GM12878 (cell line): Measurements from ENCODE around the gene TUBB1. TPM values are rescaled to one million over a fixed set of nuclear protein-coding genes. Genes with fewer than 3 reads are reported as not detected.

ENCODE experiments used
- ATAC-seq: fragments of 200-7000 bp; cut with Tn5 transposase; 3 replicates; pipeline ENCODE4 v1.9.1; 2020; ENCODE audit warnings: mild to moderate bottlenecking, moderate library complexity
- BruUV-seq: library from RNA; stranded (reverse); fragments of 400-500 nt; replicated peaks from 2 replicates; lab custom pipeline; 2021; lab: Mats Ljungman, UMichigan
- CTCF ChIA-PET: fragments of 300-600 bp; sonication (Branson Sonifier 250); formaldehyde crosslinking; extraction: SDS; loops from one replicate; lab custom pipeline; 2021; ENCODE audit warnings: inconsistent platforms; lab: Yijun Ruan, JAX
- POLR2A ChIA-PET: fragments of 350-600 bp; formaldehyde crosslinking; extraction: SDS; loops from one replicate; lab custom pipeline; 2021; ENCODE audit warnings: inconsistent platforms; lab: Charles Lee
- RAD21 ChIA-PET: fragments of 300-600 bp; sonication (Branson Sonifier 250); formaldehyde crosslinking; loops from one replicate; lab custom pipeline; 2023; ENCODE audit warnings: antibody characterized with exemption; ENCODE audit not compliant: unreplicated experiment; lab: Charles Lee
- SMC1A ChIA-PET: fragments of 300-600 bp; sonication (Branson Sonifier 250); formaldehyde crosslinking; loops from one replicate; lab custom pipeline; 2023; ENCODE audit not compliant: unreplicated experiment, uncharacterized antibody; lab: Charles Lee
- DNase-seq: peaks from one replicate; pipeline ENCODE4 v3.0.0-alpha.2; 2011; ENCODE audit warnings: low read depth, low spot score
- FAIRE-seq: peaks from 3 replicates; lab custom pipeline; 2011; peaks lifted over from hg19 to GRCh38; lab: Jason Lieb, UNC
- H2AFZ ChIP-seq: 2 replicates; pipeline ENCODE4 v1.6.0; 2011; ENCODE audit warnings: low read depth, low read length, control low read depth; ENCODE audit not compliant: control insufficient read depth
- H3K27ac ChIP-seq: 2 replicates; pipeline ENCODE4 v1.5.1; 2011; ENCODE audit warnings: control low read depth; ENCODE audit not compliant: control insufficient read depth, insufficient read depth
- H3K27me3 ChIP-seq, 2 experiments: replicated peaks in 1 of 2; 2 replicates each; pipeline versions ENCODE4 v1.6.0 to v1.6.1; 2011; ENCODE audit warnings: low read length in 1 of 2; ENCODE audit not compliant: control insufficient read depth in 2 of 2, insufficient read depth in 2 of 2
- H3K36me3 ChIP-seq, 2 experiments: 2 replicates each; pipeline ENCODE4 v1.5.1; 2011; ENCODE audit warnings: low read length in 1 of 2; ENCODE audit not compliant: control insufficient read depth in 2 of 2, insufficient read depth in 2 of 2
- H3K4me1 ChIP-seq: 2 replicates; pipeline ENCODE4 v1.6.1; 2011; ENCODE audit warnings: mild to moderate bottlenecking, low read length, moderate library complexity, mixed read lengths; ENCODE audit not compliant: control insufficient read depth, insufficient read depth
- H3K4me2 ChIP-seq: 2 replicates; pipeline ENCODE4 v1.6.0; 2011; ENCODE audit warnings: control low read depth; ENCODE audit not compliant: control insufficient read depth, insufficient read depth
- H3K4me3 ChIP-seq: fragments of 200-600 bp; sonication (generic); 2 replicates; pipeline ENCODE4 v1.5.1; 2016
- H3K79me2 ChIP-seq: 2 replicates; pipeline ENCODE4 v1.6.0; 2011; ENCODE audit warnings: low read length; ENCODE audit not compliant: control insufficient read depth, insufficient read depth
- H3K9ac ChIP-seq: 2 replicates; pipeline ENCODE4 v1.8.0; 2011; ENCODE audit warnings: low read length, control low read depth, mixed read lengths; ENCODE audit not compliant: control insufficient read depth, insufficient read depth
- H3K9me3 ChIP-seq: replicated peaks from 3 replicates; pipeline ENCODE4 v1.5.1; 2011; ENCODE audit warnings: mild to moderate bottlenecking, low read length; ENCODE audit not compliant: control insufficient read depth, insufficient read depth
- H4K20me1 ChIP-seq: 2 replicates; pipeline ENCODE4 v1.6.0; 2011; ENCODE audit not compliant: control insufficient read depth, insufficient read depth
- ETV6 ChIP-seq, 2 experiments: fragments of 450-650 bp in 1 of 2; IDR thresholded peaks in 1 of 2; conservative IDR thresholded peaks in 1 of 2; 2 replicates each; pipeline ENCODE4 v1.6.1; 2014; ENCODE audit warnings: antibody characterized with exemption in 1 of 2, borderline replicate concordance in 1 of 2, low read depth in 1 of 2, mild to moderate bottlenecking in 1 of 2, moderate library complexity in 1 of 2
- KAT2A ChIP-seq: conservative IDR thresholded peaks from 2 replicates; pipeline ENCODE4 v1.6.1; 2011; ENCODE audit warnings: low read depth, low read length; ENCODE audit not compliant: control insufficient read depth
- NR2C2 ChIP-seq: IDR thresholded peaks from 2 replicates; pipeline ENCODE4 v1.6.1; 2011; ENCODE audit warnings: borderline replicate concordance, low read depth; ENCODE audit not compliant: control insufficient read depth, insufficient read length
- PAX5 ChIP-seq: IDR thresholded peaks from 2 replicates; pipeline ENCODE4 v1.6.1; 2011; ENCODE audit warnings: low read depth, low read length, borderline replicate concordance
- POLR2A ChIP-seq: IDR thresholded peaks from 2 replicates; pipeline ENCODE4 v1.6.1; 2011; ENCODE audit warnings: low read depth, mild to moderate bottlenecking, low read length
- POU2F2 ChIP-seq: IDR thresholded peaks from 3 replicates; pipeline ENCODE4 v1.6.1; 2011; ENCODE audit warnings: low read depth, mild to moderate bottlenecking, low read length, borderline replicate concordance
- WGBS: methylation state at CpG from one replicate; pipeline ENCODE4 v1.1.6; 2016; ENCODE audit warnings: low lambda C conversion rate; ENCODE audit not compliant: insufficient replicate concordance, insufficient coverage; ENCODE audit errors: missing lambda C conversion rate; 5-methylcytosine and 5-hydroxymethylcytosine counted together
- in situ Hi-C: fragments of 300-500 bp; cut with MboI; formaldehyde crosslinking; loops from 9 replicates; pipeline ENCODE4 v1.14.3; 2018; ENCODE audit warnings: mixed read lengths
- intact Hi-C: fragments of 100-400 bp; cut with micrococcal nuclease; formaldehyde crosslinking; loops from one replicate; pipeline ENCODE4 v1.14.2; 2022; ENCODE audit not compliant: unreplicated experiment
- polyA plus RNA-seq, 11 experiments: library from polyadenylated mRNA; depleted of rRNA in 4 of 11; unstranded in 6 of 11; stranded (reverse) in 5 of 11; fragments of >200 nt; fragmentation: Nextera tagmentation in 4 of 11; fragmentation: Illumina TruSeq in 1 of 11; extraction: Ambion mirVana in 4 of 11; extraction: Trizol in 1 of 11; gene quantifications; 1 replicate in 1 of 11; 2 replicates in 10 of 11; pipeline versions ENCODE4 v1.2.1 to v1.2.3, GENCODE V29; 2011 to 2016; ENCODE audit warnings: inconsistent platforms in 2 of 11, missing spikeins in 2 of 11, low read depth in 1 of 11
- total RNA-seq, 4 experiments: library from RNA; depleted of rRNA in 3 of 4; stranded (reverse); fragments of >200 nt in 3 of 4; fragmentation: Illumina TruSeq in 1 of 4; extraction: Trizol in 1 of 4; gene quantifications; 2 replicates each; pipeline versions ENCODE4 v1.2.1 to v1.2.3, GENCODE V29; 2013 to 2021
- TF ChIP-seq, protein P1 (sequence below): IDR thresholded peaks from 2 replicates; pipeline ENCODE4 v1.6.1; 2011; ENCODE audit warnings: borderline replicate concordance, low read depth, mild to moderate bottlenecking, moderate library complexity, low read length; ENCODE audit not compliant: insufficient read depth, poor library complexity, severe bottlenecking

Gene TUBB1
- total and polyA plus RNA-seq, 10 of the 15 experiments (the other 5 are each of a cell fraction or from before 2014, with no cell fraction given), result 0.02 to 0.20 (median 0.06) TPM; not detected in 3

DNA sequence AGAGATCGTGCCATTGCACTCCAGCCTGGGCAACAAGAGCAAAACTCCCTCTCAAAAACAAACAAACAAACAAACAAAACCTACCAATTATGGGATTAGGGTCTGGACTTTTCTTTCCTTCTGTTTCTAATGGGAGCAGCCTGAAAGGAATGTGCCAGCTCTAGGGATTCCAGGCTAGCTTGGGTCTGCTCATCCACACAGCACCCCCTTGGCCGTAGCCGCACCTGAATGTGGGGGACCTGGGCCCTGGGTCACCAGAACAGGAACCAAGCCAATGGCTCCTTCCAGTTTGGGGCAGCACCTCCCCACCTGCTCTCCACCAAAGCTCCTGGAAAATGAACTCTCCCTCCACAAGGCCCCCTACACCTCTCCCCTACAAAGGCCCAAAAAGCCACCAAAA lies 18.9 kb upstream of the TUBB1 start:
- no peaks in the 10 kb centered on the region for H3K27me3 ChIP-seq
- peaks cover 20% of the 10 kb centered on the region for H3K4me1 ChIP-seq
- ChIA-PET RAD21 (no interaction called here), POLR2A (no interaction called here), SMC1A (no interaction called here), CTCF (no interaction called here)
- FAIRE-seq (no peak), DNase-seq (no peak), ATAC-seq (no peak)
- no peaks in the 10 kb centered on the region for H3K9me3 ChIP-seq
- peaks cover 35% of the 10 kb centered on the region for H3K79me2 ChIP-seq
- H2AFZ ChIP-seq, result no peak overlapping the region
- no peak overlapping the region for H3K27ac ChIP-seq
- 83% methylated on average over 3 of the region's 3 CpGs for WGBS
- in situ Hi-C loops, result loop anchor here (10.0 kb wide), 2 partner anchors 546 to 1606 kb away; partner anchors contain the start of gene RBM38
- no TSS peak for BruUV-seq
- no peak overlapping the region for H3K4me3 ChIP-seq
- H3K9ac ChIP-seq, result no peak overlapping the region
- H3K4me2 ChIP-seq, result no peak overlapping the region
- TF ChIP-seq POU2F2, result no peak
- no peak for TF ChIP-seq PAX5
- TF ChIP-seq ETV6 (conservative IDR thresholded peaks at IDR 0.05 in 1 of 2, IDR thresholded peaks at IDR 0.05 in 1 of 2; ENCODE audit: borderline replicate concordance in 1 of 2, low read depth in 1 of 2), result no peak
- TF ChIP-seq KAT2A, result no peak
- TF ChIP-seq POLR2A, result peak; percentile 51
- TF ChIP-seq, protein P1, sequence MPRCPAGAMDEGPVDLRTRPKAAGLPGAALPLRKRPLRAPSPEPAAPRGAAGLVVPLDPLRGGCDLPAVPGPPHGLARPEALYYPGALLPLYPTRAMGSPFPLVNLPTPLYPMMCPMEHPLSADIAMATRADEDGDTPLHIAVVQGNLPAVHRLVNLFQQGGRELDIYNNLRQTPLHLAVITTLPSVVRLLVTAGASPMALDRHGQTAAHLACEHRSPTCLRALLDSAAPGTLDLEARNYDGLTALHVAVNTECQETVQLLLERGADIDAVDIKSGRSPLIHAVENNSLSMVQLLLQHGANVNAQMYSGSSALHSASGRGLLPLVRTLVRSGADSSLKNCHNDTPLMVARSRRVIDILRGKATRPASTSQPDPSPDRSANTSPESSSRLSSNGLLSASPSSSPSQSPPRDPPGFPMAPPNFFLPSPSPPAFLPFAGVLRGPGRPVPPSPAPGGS, result no peak
- no peak for TF ChIP-seq NR2C2
- intact Hi-C loops, result no loop called here
- peaks cover 5% of the 10 kb centered on the region for H4K20me1 ChIP-seq
- peaks cover 35 to 52% of the 10 kb centered on the region in 2 experiments for H3K36me3 ChIP-seq
